DMS114 treated with DMSO at 0.1 percent for 48 hours (cell line): Measurements from ENCODE around the gene CORO1C.

Source experiments
- DNase-seq: peaks from one replicate; lab custom pipeline; 2025; ENCODE audit not compliant: unreplicated experiment; lab: John Stamatoyannopoulos, UW

CORO1C gene

GRCh38 chr12:108727868-108728735 lies 3.2 kb downstream of the CORO1C start:
- DNase-seq: no peak

GRCh38 chr12:108727161-108727560 lies 4.2 kb downstream of the CORO1C start:
- DNase-seq: no peak

GRCh38 chr12:108724890-108725151 lies 6.5 kb downstream of the CORO1C start:
- no peak for DNase-seq

- no peak for DNase-seq
These were observed 7.0 kb downstream of the CORO1C start for GRCh38 chr12:108724054-108724889.

GRCh38 chr12:108722992-108723766 lies 8.1 kb downstream of the CORO1C start:
- DNase-seq: no peak

- no peak for DNase-seq
These were observed 8.9 kb downstream of the CORO1C start for GRCh38 chr12:108722463-108722862.

- no peak for DNase-seq
These were observed 9.5 kb downstream of the CORO1C start for GRCh38 chr12:108721824-108722223.

GRCh38 chr12:108720757-108721514 lies 10.4 kb downstream of the CORO1C start:
- no peak for DNase-seq

GRCh38 chr12:108717243-108717642 lies 14.1 kb downstream of the CORO1C start:
- no peak for DNase-seq

- DNase-seq: no peak
These were observed 16.5 kb downstream of the CORO1C start for GRCh38 chr12:108714866-108715265.

GRCh38 chr12:108713471-108713870 lies 17.8 kb downstream of the CORO1C start:
- no peak for DNase-seq

- no peak for DNase-seq
These were observed 18.5 kb downstream of the CORO1C start for GRCh38 chr12:108712925-108713203.

- no peak for DNase-seq
These were observed 19.0 kb downstream of the CORO1C start for GRCh38 chr12:108712165-108712924.

GRCh38 chr12:108711489-108712164 lies 19.7 kb downstream of the CORO1C start:
- DNase-seq: no peak

- DNase-seq: no peak
These were observed 21.6 kb downstream of the CORO1C start for GRCh38 chr12:108709697-108710096.

GRCh38 chr12:108704527-108704926 lies 26.8 kb downstream of the CORO1C start:
- DNase-seq: no peak

GRCh38 chr12:108702595-108703320 lies 28.6 kb downstream of the CORO1C start:
- no peak for DNase-seq

GRCh38 chr12:108701779-108702441 lies 29.4 kb downstream of the CORO1C start:
- no peak for DNase-seq
